MCF 10A (cell line): Measurements from ENCODE around the gene ANO7. TPM values are rescaled to one million over a fixed set of nuclear protein-coding genes. Genes with fewer than 3 reads are reported as not detected.
A peak's percentile ranks its signal among the peaks of the same experiment; 100 is the strongest.

ENCODE experiments used
- BruUV-seq: library from RNA; stranded (reverse); fragments of 400-500 nt; replicated peaks from 2 replicates; lab custom pipeline; 2021; lab: Mats Ljungman, UMichigan
- CTCF ChIA-PET: fragments of 300-600 bp; sonication (Branson Sonifier 250); formaldehyde crosslinking; extraction: SDS; loops from one replicate; lab custom pipeline; 2021; ENCODE audit warnings: antibody characterized with exemption, inconsistent platforms; lab: Yijun Ruan, JAX
- POLR2A ChIA-PET: fragments of 300-600, 350-650 bp; sonication (Branson Sonifier 250); formaldehyde crosslinking; extraction: SDS; loops from one replicate; lab custom pipeline; 2020; ENCODE audit warnings: antibody characterized with exemption, inconsistent platforms; lab: Yijun Ruan, JAX
- DNase-seq: peaks from one replicate; pipeline ENCODE4 v3.0.0-alpha.2; 2018; ENCODE audit not compliant: unreplicated experiment
- H3K27ac Mint-ChIP-seq: one replicate; pipeline ENCODE4 v1.8.0; 2022; ENCODE audit warnings: mild to moderate bottlenecking, low read depth, mixed read lengths; ENCODE audit not compliant: unreplicated experiment
- H3K27me3 Mint-ChIP-seq: one replicate; pipeline ENCODE4 v1.8.0; 2022; ENCODE audit warnings: mixed read lengths; ENCODE audit not compliant: insufficient read depth, unreplicated experiment
- H3K36me3 Mint-ChIP-seq: one replicate; pipeline ENCODE4 v1.8.0; 2022; ENCODE audit warnings: mild to moderate bottlenecking, moderate library complexity, mixed read lengths; ENCODE audit not compliant: insufficient read depth, unreplicated experiment
- H3K4me1 Mint-ChIP-seq: one replicate; pipeline ENCODE4 v1.8.0; 2022; ENCODE audit warnings: mixed read lengths; ENCODE audit not compliant: insufficient read depth, unreplicated experiment
- H3K4me3 Mint-ChIP-seq: one replicate; pipeline ENCODE4 v1.8.0; 2022; ENCODE audit warnings: mild to moderate bottlenecking, moderate library complexity, mixed read lengths; ENCODE audit not compliant: unreplicated experiment
- H3K9me3 Mint-ChIP-seq: one replicate; pipeline ENCODE4 v1.8.0; 2022; ENCODE audit warnings: mixed read lengths; ENCODE audit not compliant: unreplicated experiment
- intact Hi-C: fragments of 100-400 bp; cut with micrococcal nuclease; formaldehyde crosslinking; loops from 2 replicates; pipeline ENCODE4 v1.14.1; 2022
- total RNA-seq: library from RNA; stranded (reverse); gene quantifications from 2 replicates; pipeline ENCODE4 v1.2.3, GENCODE V29; 2022
- TF ChIP-seq, protein P1 (sequence below): fragments of 200-600 bp; IDR thresholded peaks from one replicate; pipeline ENCODE4 v1.8.0; 2022; ENCODE audit warnings: antibody characterized with exemption, mild to moderate bottlenecking; ENCODE audit not compliant: unreplicated experiment

The ANO7 gene
- total RNA-seq, 1 experiment from 2014 or later, result 0.14 TPM

- CTCF ChIA-PET, result interaction anchor here (0.6 kb wide), 1 partner anchor 180 kb away, joined by 5 read pairs; no protein-coding TSS in a partner anchor
- POLR2A ChIA-PET, result no interaction called here
- Mint-ChIP-seq H3K4me1 (no peaks in the 10 kb centered on the region), H3K36me3 (peaks cover 97% of the 10 kb centered on the region), H3K9me3 (no peaks in the 10 kb centered on the region), H3K27me3 (no peaks in the 10 kb centered on the region), H3K27ac (peak overlapping the region; percentile 15), H3K4me3 (no peak overlapping the region)
- DNase-seq, result no peak
- TF ChIP-seq, protein P1, sequence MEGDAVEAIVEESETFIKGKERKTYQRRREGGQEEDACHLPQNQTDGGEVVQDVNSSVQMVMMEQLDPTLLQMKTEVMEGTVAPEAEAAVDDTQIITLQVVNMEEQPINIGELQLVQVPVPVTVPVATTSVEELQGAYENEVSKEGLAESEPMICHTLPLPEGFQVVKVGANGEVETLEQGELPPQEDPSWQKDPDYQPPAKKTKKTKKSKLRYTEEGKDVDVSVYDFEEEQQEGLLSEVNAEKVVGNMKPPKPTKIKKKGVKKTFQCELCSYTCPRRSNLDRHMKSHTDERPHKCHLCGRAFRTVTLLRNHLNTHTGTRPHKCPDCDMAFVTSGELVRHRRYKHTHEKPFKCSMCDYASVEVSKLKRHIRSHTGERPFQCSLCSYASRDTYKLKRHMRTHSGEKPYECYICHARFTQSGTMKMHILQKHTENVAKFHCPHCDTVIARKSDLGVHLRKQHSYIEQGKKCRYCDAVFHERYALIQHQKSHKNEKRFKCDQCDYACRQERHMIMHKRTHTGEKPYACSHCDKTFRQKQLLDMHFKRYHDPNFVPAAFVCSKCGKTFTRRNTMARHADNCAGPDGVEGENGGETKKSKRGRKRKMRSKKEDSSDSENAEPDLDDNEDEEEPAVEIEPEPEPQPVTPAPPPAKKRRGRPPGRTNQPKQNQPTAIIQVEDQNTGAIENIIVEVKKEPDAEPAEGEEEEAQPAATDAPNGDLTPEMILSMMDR, result no peak
- no TSS peak for BruUV-seq
- intact Hi-C loops, result no loop called here
Measured at GRCh38 chr2:241234066-241234790, 45.8 kb downstream of the ANO7 start.

DNA sequence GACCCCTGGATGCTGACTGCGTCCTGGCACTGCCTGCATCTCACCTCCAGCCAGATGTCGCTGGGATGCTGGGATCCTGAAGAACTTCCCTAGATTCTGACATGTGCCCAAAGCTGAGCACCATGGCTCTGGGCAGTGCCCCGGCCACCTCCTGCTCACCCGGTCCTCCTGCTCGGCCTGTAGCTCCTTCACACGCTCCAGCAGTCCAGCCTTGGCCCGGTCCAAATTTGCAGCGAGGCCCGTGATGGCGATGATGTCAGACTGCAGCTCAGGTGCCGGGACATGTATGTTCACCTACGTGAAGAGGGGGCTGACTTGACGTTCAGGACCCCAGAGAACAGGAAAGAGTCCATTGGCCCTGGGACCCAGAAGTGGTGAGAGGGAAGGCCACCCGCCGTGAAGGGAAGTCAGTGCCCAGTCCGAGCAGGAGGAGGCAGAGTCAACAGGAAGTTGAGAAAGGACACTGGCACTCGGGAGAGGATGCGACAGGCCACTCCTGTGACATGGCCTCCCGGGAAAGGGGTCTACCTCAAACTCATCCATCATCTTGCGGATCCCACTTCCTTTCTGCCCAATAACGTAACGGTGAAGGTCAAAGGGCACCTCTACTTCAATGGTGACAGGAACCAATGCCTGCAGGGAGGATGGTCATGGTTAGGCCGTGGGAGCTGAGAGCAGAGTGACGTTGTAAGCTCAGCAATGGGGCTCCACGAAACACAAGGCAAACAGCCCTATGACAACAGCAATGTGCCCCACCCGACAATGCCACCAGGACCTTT is 46.7 kb downstream of the ANO7 start:
- ChIA-PET POLR2A (no interaction called here), CTCF (no interaction called here)
- H3K27ac Mint-ChIP-seq, result peak overlapping the region; percentile 15
- H3K36me3 Mint-ChIP-seq, result peaks cover 97% of the 10 kb centered on the region
- H3K4me1 Mint-ChIP-seq, result no peaks in the 10 kb centered on the region
- no peaks in the 10 kb centered on the region for H3K9me3 Mint-ChIP-seq
- TF ChIP-seq, protein P1, result no peak
- BruUV-seq, result no TSS peak
- no peak overlapping the region for H3K4me3 Mint-ChIP-seq
- intact Hi-C loops, result no loop called here
- DNase-seq, result no peak
- H3K27me3 Mint-ChIP-seq, result no peaks in the 10 kb centered on the region

GRCh38 chr2:241235859-241236593 is 47.5 kb downstream of the ANO7 start:
- no TSS peak for BruUV-seq
- H3K27ac Mint-ChIP-seq, result no peak overlapping the region
- H3K9me3 Mint-ChIP-seq, result no peaks in the 10 kb centered on the region
- ChIA-PET CTCF (interaction anchor here (0.7 kb wide), 1 partner anchor 384 kb away, joined by 3 read pairs; no protein-coding TSS in a partner anchor), POLR2A (no interaction called here)
- H3K4me3 Mint-ChIP-seq, result no peak overlapping the region
- H3K27me3 Mint-ChIP-seq, result no peaks in the 10 kb centered on the region
- DNase-seq, result no peak
- TF ChIP-seq, protein P1, result no peak
- H3K36me3 Mint-ChIP-seq, result peaks cover 97% of the 10 kb centered on the region
- intact Hi-C loops, result no loop called here
- no peaks in the 10 kb centered on the region for H3K4me1 Mint-ChIP-seq

GRCh38 chr2:241237047-241237446 is 48.6 kb downstream of the ANO7 start:
- H3K4me3 Mint-ChIP-seq, result no peak overlapping the region
- no peak for DNase-seq
- ChIA-PET CTCF (no interaction called here), POLR2A (no interaction called here)
- TF ChIP-seq, protein P1, result no peak
- peaks cover 98% of the 10 kb centered on the region for H3K36me3 Mint-ChIP-seq
- H3K27me3 Mint-ChIP-seq, result no peaks in the 10 kb centered on the region
- peak overlapping the region; percentile 42 for H3K27ac Mint-ChIP-seq
- H3K9me3 Mint-ChIP-seq, result no peaks in the 10 kb centered on the region
- intact Hi-C loops, result no loop called here
- H3K4me1 Mint-ChIP-seq, result no peaks in the 10 kb centered on the region
- no TSS peak for BruUV-seq
